Measurements from ENCODE around the gene KLHL29.

Gene KLHL29

DNA sequence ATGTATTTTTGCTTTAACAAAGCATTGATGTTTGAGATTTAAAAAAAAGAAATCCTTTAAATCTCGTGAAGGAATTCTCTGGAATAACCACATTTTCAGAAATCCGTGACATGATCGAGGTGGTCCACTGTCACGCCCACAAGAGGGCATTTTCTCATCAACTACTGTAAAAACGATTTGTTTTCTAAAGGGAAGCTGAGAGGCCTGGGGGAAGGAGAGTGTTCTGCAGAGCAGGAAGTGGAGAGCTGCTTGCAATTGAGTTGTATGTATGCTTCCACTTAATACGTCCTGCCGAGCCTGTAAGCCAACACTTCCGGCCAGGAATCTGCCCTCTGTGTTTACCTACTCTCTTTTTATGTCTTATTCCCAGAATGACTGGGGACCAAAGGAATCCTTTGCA, 19.4 kb downstream of the KLHL29 start:
- TF ChIP-seq CTCF (IDR thresholded peaks at IDR 0.05; ENCODE audit: borderline replicate concordance, insufficient read depth, low read depth, low read length) = no peak
- no peak overlapping the region for H3K4me3 ChIP-seq (ENCODE audit: low read depth, low read length)

- H3K4me3 ChIP-seq (ENCODE audit: low read depth, low read length) = no peak overlapping the region
- no peak for TF ChIP-seq CTCF (IDR thresholded peaks at IDR 0.05; ENCODE audit: borderline replicate concordance, insufficient read depth, low read depth, low read length)
These were observed 24.3 kb downstream of the KLHL29 start for GRCh38 chr2:23409248-23409647.

DNA sequence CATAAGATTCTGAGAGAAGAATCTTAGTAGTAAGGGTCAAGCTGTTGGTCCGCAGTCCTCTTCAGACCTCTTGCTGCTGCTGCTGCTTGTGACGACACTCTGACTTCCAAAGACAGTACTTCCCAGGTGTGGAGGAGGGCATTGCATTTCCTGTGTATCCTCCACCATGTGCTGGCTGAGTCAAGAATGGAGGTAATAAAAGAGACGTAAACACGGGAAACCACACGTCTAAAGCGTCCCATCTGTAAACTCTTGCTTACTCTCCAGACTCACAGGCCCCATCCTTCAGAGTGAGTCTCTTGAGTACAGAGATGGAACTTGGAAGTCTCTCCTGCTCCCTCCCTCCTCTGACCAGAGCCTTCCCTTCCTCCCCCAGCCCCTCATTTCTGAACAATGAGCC, 25.6 kb downstream of the KLHL29 start:
- TF ChIP-seq CTCF (IDR thresholded peaks at IDR 0.05; ENCODE audit: borderline replicate concordance, insufficient read depth, low read depth, low read length) = no peak
- no peak overlapping the region for H3K4me3 ChIP-seq (ENCODE audit: low read depth, low read length)

DNA sequence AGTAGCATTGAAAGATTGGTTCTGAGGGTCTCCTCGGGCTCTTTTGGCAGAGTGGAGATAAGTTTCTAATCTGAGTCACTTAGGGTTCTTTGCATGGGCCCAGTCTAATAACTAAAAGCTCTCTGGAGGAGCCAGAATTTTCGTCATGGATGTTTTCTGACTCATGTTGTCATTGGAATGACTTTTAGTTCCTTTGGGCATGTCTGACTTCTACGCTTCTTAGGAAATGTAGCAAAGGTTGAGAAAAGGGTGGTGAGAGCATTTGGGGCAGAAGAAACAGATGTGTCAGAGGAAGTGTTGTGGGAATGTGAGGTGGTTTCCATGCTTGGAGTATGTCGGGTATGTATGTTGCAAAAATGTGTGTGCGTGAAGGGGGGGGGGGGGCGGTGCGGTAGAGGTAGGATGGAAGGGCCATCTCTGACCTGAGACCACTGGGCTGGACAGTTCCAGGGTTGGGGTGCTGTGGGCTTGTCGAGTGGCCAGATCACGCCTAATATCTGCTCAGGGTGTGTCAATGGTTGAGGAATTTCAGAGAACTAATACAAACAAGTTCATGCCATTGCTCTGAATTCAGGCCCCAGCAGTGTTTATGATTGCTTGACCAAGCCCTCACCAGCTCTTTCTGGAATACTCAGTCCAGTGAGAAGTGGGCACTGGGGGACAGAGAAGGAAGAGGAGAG, 26.9 kb downstream of the KLHL29 start:
- TF ChIP-seq CTCF (IDR thresholded peaks at IDR 0.05; ENCODE audit: borderline replicate concordance, insufficient read depth, low read depth, low read length) = no peak
- no peak overlapping the region for H3K4me3 ChIP-seq (ENCODE audit: low read depth, low read length)

- TF ChIP-seq CTCF (IDR thresholded peaks at IDR 0.05; ENCODE audit: borderline replicate concordance, insufficient read depth, low read depth, low read length) = no peak
- no peak overlapping the region for H3K4me3 ChIP-seq (ENCODE audit: low read depth, low read length)
These were observed 27.7 kb downstream of the KLHL29 start for GRCh38 chr2:23412556-23413155.

GRCh38 chr2:23413641-23414040, 28.7 kb downstream of the KLHL29 start:
- no peak overlapping the region for H3K4me3 ChIP-seq (ENCODE audit: low read depth, low read length)
- TF ChIP-seq CTCF (IDR thresholded peaks at IDR 0.05; ENCODE audit: borderline replicate concordance, insufficient read depth, low read depth, low read length) = no peak

DNA sequence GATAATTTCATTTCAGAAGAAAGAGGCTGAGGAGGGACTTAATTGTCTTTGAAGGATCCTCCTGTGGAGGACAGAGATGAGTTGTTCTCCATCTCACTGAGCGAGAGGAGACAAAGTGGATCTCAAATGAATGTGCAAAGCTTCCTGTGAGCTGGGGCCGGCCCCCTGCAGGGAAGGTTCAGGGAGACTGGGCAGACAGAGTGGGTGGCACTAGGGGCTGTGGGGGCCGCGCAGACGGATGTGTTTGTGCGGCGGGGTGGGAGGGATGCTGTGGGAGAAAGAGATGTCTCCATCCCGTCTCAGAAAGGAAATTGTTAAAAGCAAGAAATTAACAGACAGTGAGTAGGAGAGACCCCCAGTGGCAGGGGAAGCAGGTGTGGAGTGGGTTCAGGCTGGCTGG, 29.1 kb downstream of the KLHL29 start:
- TF ChIP-seq CTCF (IDR thresholded peaks at IDR 0.05; ENCODE audit: borderline replicate concordance, insufficient read depth, low read depth, low read length) = no peak
- no peak overlapping the region for H3K4me3 ChIP-seq (ENCODE audit: low read depth, low read length)
